ENCODE data around the gene GSG1L.

GRCh38 chr16:27960619-27961295 lies 102.8 kb downstream of the GSG1L start:
- TF ChIP-seq CTCF (IDR thresholded peaks at IDR 0.05; ENCODE audit: poor library complexity) (no peak), EZH2 (IDR thresholded peaks at IDR 0.05; ENCODE audit: borderline replicate concordance) (no peak), EZH2phosphoT487 (IDR thresholded peaks at IDR 0.05; ENCODE audit: low read depth, severe bottlenecking, unreplicated experiment) (no peak)
